Measurements from ENCODE around the gene OR8G5. TPM values are rescaled to one million over a fixed set of nuclear protein-coding genes. Genes with fewer than 3 reads are reported as not detected.

OR8G5 gene
- polyA plus RNA-seq, 1 donor from 2014 or later = not detected

- H3K36me3 ChIP-seq (ENCODE audit: insufficient read depth, low read length) = no peaks in the 10 kb centered on the region
- TF ChIP-seq RAD21 (conservative IDR thresholded peaks at IDR 0.05) (no peak), TAF1 (IDR thresholded peaks at IDR 0.05; ENCODE audit: low read depth) (no peak), EP300 (conservative IDR thresholded peaks at IDR 0.05; ENCODE audit: poor library complexity, severe bottlenecking) (no peak), SMC3 (conservative IDR thresholded peaks at IDR 0.05; ENCODE audit: poor library complexity) (no peak), CTCF (IDR thresholded peaks at IDR 0.05; ENCODE audit: poor library complexity, severe bottlenecking) (no peak), POLR2AphosphoS5 (IDR thresholded peaks at IDR 0.05) (no peak), MXI1 (conservative IDR thresholded peaks at IDR 0.05; ENCODE audit: poor library complexity, severe bottlenecking) (no peak), REST (IDR thresholded peaks at IDR 0.05; ENCODE audit: borderline replicate concordance) (no peak), EZH2 (IDR thresholded peaks at IDR 0.05; ENCODE audit: borderline replicate concordance, insufficient read depth, low read length, poor library complexity, severe bottlenecking) (no peak)
- no peaks in the 10 kb centered on the region for H3K9me2 ChIP-seq (ENCODE audit: insufficient read depth, low read length)
- H3K27me3 ChIP-seq (ENCODE audit: insufficient read depth, low read depth, low read length) = no peaks in the 10 kb centered on the region
- H3K9ac ChIP-seq (ENCODE audit: low read length) = no peak overlapping the region
- H3F3A ChIP-seq (ENCODE audit: insufficient read depth, low read length, poor library complexity, severe bottlenecking) = no peaks in the 10 kb centered on the region
- H4K20me1 ChIP-seq (ENCODE audit: insufficient read depth) = no peaks in the 10 kb centered on the region
- H3K4me2 ChIP-seq (ENCODE audit: low read length) = no peak overlapping the region
- no peak overlapping the region for H3K4me3 ChIP-seq (ENCODE audit: low read length)
- no peak overlapping the region for H2AFZ ChIP-seq (ENCODE audit: low read depth, low read length)
- no peak overlapping the region for H3K27ac ChIP-seq (ENCODE audit: low read length)
- no peaks in the 10 kb centered on the region for H3K9me3 ChIP-seq (ENCODE audit: low read length)
- H3K79me2 ChIP-seq (replicated peaks; ENCODE audit: insufficient read depth, low read length) = no peaks in the 10 kb centered on the region
These were observed 30.7 kb upstream of the OR8G5 start for GRCh38 chr11:124225471-124225870.

GRCh38 chr11:124233376-124233775 is 22.8 kb upstream of the OR8G5 start:
- Histone ChIP-seq H3K36me3 (ENCODE audit: insufficient read depth, low read length) (no peaks in the 10 kb centered on the region), H2AFZ (ENCODE audit: low read depth, low read length) (no peak overlapping the region), H3K27ac (ENCODE audit: low read length) (no peak overlapping the region), H3K9me2 (ENCODE audit: insufficient read depth, low read length) (no peaks in the 10 kb centered on the region), H3K79me2 (replicated peaks; ENCODE audit: insufficient read depth, low read length) (no peaks in the 10 kb centered on the region), H3K4me2 (ENCODE audit: low read length) (no peak overlapping the region), H3K4me3 (ENCODE audit: low read length) (no peak overlapping the region), H3K27me3 (ENCODE audit: insufficient read depth, low read depth, low read length) (no peaks in the 10 kb centered on the region), H3K9ac (ENCODE audit: low read length) (no peak overlapping the region), H4K20me1 (ENCODE audit: insufficient read depth) (no peaks in the 10 kb centered on the region), H3K9me3 (ENCODE audit: low read length) (no peaks in the 10 kb centered on the region), H3F3A (ENCODE audit: insufficient read depth, low read length, poor library complexity, severe bottlenecking) (no peaks in the 10 kb centered on the region)
- TF ChIP-seq EZH2 (IDR thresholded peaks at IDR 0.05; ENCODE audit: borderline replicate concordance, insufficient read depth, low read length, poor library complexity, severe bottlenecking) (no peak), RAD21 (conservative IDR thresholded peaks at IDR 0.05) (no peak), CTCF (IDR thresholded peaks at IDR 0.05; ENCODE audit: poor library complexity, severe bottlenecking) (no peak), TAF1 (IDR thresholded peaks at IDR 0.05; ENCODE audit: low read depth) (no peak), REST (IDR thresholded peaks at IDR 0.05; ENCODE audit: borderline replicate concordance) (no peak), EP300 (conservative IDR thresholded peaks at IDR 0.05; ENCODE audit: poor library complexity, severe bottlenecking) (no peak), SMC3 (conservative IDR thresholded peaks at IDR 0.05; ENCODE audit: poor library complexity) (no peak), MXI1 (conservative IDR thresholded peaks at IDR 0.05; ENCODE audit: poor library complexity, severe bottlenecking) (no peak)

Data from neural cell (in vitro differentiated cells).